Lung (tissue), 12 donors: ENCODE data around the gene C2CD4A. TPM values are rescaled to one million over a fixed set of nuclear protein-coding genes. Genes with fewer than 3 reads are reported as not detected.

ENCODE experiments used
- ATAC-seq: fragments of 200-7000 bp; cut with Tn5 transposase; one replicate; pipeline ENCODE4 v1.9.1; 2020; ENCODE audit warnings: moderate number of reproducible peaks; ENCODE audit not compliant: insufficient read depth, low FRiP score
- DNase-seq, 3 donors: peaks; one replicate each; pipeline ENCODE4 v3.0.0-alpha.2; 2013 to 2017
- H3K27ac ChIP-seq, 2 donors: one replicate each; pipeline ENCODE4 v1.5.1; 2013; ENCODE audit warnings: mild to moderate bottlenecking in 2 of 2, moderate library complexity in 2 of 2, control low read depth in 1 of 2, inconsistent platforms in 1 of 2, low read depth in 1 of 2, low read length in 1 of 2
- H3K27me3 ChIP-seq, 3 donors: one replicate each; pipeline ENCODE4 v1.5.1; 2013; ENCODE audit warnings: low read length in 2 of 3; ENCODE audit not compliant: control insufficient read depth in 3 of 3, insufficient read depth in 3 of 3
- H3K36me3 ChIP-seq, 4 donors: one replicate each; pipeline ENCODE4 v1.5.1; 2013; ENCODE audit warnings: low read length in 4 of 4, mild to moderate bottlenecking in 1 of 4, moderate library complexity in 1 of 4; ENCODE audit not compliant: control insufficient read depth in 4 of 4, insufficient read depth in 4 of 4
- H3K4me1 ChIP-seq, 5 donors: one replicate each; pipeline ENCODE4 v1.5.1; 2013; ENCODE audit warnings: low read length in 5 of 5, mild to moderate bottlenecking in 2 of 5, moderate library complexity in 1 of 5; ENCODE audit not compliant: control insufficient read depth in 5 of 5, insufficient read depth in 5 of 5
- H3K4me3 ChIP-seq: one replicate; pipeline ENCODE4 v1.5.1; 2013; ENCODE audit warnings: mild to moderate bottlenecking, control low read depth, moderate library complexity
- H3K9ac ChIP-seq, 2 donors: one replicate each; pipeline ENCODE4 v1.5.1; 2013; ENCODE audit warnings: low read length in 2 of 2, control low read depth in 1 of 2; ENCODE audit not compliant: insufficient read depth in 1 of 2
- H3K9me3 ChIP-seq, 4 donors: one replicate each; pipeline ENCODE4 v1.5.1; 2013; ENCODE audit warnings: low read length in 3 of 4, mild to moderate bottlenecking in 1 of 4, moderate library complexity in 1 of 4; ENCODE audit not compliant: control insufficient read depth in 4 of 4, insufficient read depth in 3 of 4
- CTCF ChIP-seq: IDR thresholded peaks from 2 replicates; pipeline ENCODE4 v1.5.1; 2012; ENCODE audit warnings: mild to moderate bottlenecking; ENCODE audit errors: control extremely low read depth, extremely low read depth
- WGBS, 2 donors: extraction: QIAGEN DNeasy Blood & Tissue Kit; methylation state at CpG; one replicate each; pipeline ENCODE4 v1.1.7; 2013; 5-methylcytosine and 5-hydroxymethylcytosine counted together
- polyA plus RNA-seq, 2 donors: library from polyadenylated mRNA; stranded (reverse); fragments of 200-250 nt; gene quantifications; one replicate each; pipeline ENCODE4 v1.2.1, GENCODE V29; 2013
- total RNA-seq, 2 donors: library from RNA; depleted of rRNA in 1 of 2; stranded (reverse); fragments of >200 nt in 1 of 2; gene quantifications; one replicate each; pipeline ENCODE4 v1.2.1, GENCODE V29; 2014 to 2021
- donor health status: control.
- donor health status: control.
- donor health status: Bipolar disorder and iron deficiency.
- donor health status: healthy.
- donor health status: DM: yes; HTN: yes; CAD: no.

Gene C2CD4A
- total and polyA plus RNA-seq, 4 donors: 0.31 to 0.86 (median 0.51) TPM

- 46 to 59% methylated on average over 2 of the region's 2 CpGs for WGBS, 2 donors
Measured at GRCh38 chr15:62026487-62027262, 40.1 kb upstream of the C2CD4A start.

GRCh38 chr15:62027263-62027565 lies 39.6 kb upstream of the C2CD4A start:
- Histone ChIP-seq H3K27ac (no peak overlapping the region), H3K4me1 (no peaks in the 10 kb centered on the region), H3K9ac (no peak overlapping the region), H3K4me3 (no peak overlapping the region), H3K9me3 (no peaks in the 10 kb centered on the region), H3K27me3 (no peaks in the 10 kb centered on the region), H3K36me3 (peaks cover 0 to 4% (median 3%) of the 10 kb centered on the region in 4 donors)
- WGBS, 2 donors: 87 to 89% methylated on average over 3 of the region's 3 CpGs
- ATAC-seq (no peak), DNase-seq (no peak)
- no peak for TF ChIP-seq CTCF

More at GRCh38 chr15:62026487-62027262, 40.1 kb upstream of the C2CD4A start:
- H3K27me3 ChIP-seq: no peaks in the 10 kb centered on the region
- H3K36me3 ChIP-seq: peaks cover 0 to 6% (median 3%) of the 10 kb centered on the region in 4 donors
- no peak for ATAC-seq
- H3K27ac ChIP-seq: no peak overlapping the region
- H3K9ac ChIP-seq: no peak overlapping the region
- H3K4me1 ChIP-seq: no peaks in the 10 kb centered on the region
- H3K4me3 ChIP-seq: no peak overlapping the region
- TF ChIP-seq CTCF: no peak
- no peaks in the 10 kb centered on the region for H3K9me3 ChIP-seq
- no peak for DNase-seq

- Histone ChIP-seq H3K27ac (no peak overlapping the region), H3K4me3 (no peak overlapping the region), H3K9me3 (no peaks in the 10 kb centered on the region), H3K36me3 (peaks cover 0 to 4% (median 3%) of the 10 kb centered on the region in 4 donors), H3K9ac (no peak overlapping the region), H3K27me3 (no peaks in the 10 kb centered on the region), H3K4me1 (no peaks in the 10 kb centered on the region)
- no peak for TF ChIP-seq CTCF
- WGBS, 2 donors: 88% methylated on average over 5 of the region's 5 CpGs
- ATAC-seq (no peak), DNase-seq (no peak)
Measured at GRCh38 chr15:62027916-62028315, 38.9 kb upstream of the C2CD4A start.
